Neural crest cell (in vitro differentiated cells): ENCODE results near the gene PDGFB. TPM values are rescaled to one million over a fixed set of nuclear protein-coding genes. Genes with fewer than 3 reads are reported as not detected.

Experiments used
- DNase-seq: peaks from one replicate; pipeline ENCODE4 v3.0.0; 2021; ENCODE audit warnings: low read depth, mixed read lengths, low spot score
- H3K27ac Mint-ChIP-seq: one replicate; pipeline ENCODE4 v1.8.0; 2021; ENCODE audit warnings: mild to moderate bottlenecking, mixed read lengths; ENCODE audit not compliant: unreplicated experiment
- H3K27me3 Mint-ChIP-seq: 2 replicates; pipeline ENCODE4 v1.8.0; 2021; ENCODE audit warnings: low read depth, mild to moderate bottlenecking, mixed read lengths
- H3K36me3 Mint-ChIP-seq: 2 replicates; pipeline ENCODE4 v1.8.0; 2021; ENCODE audit warnings: low read depth, mild to moderate bottlenecking, mixed read lengths
- H3K4me1 Mint-ChIP-seq: 2 replicates; pipeline ENCODE4 v1.8.0; 2021; ENCODE audit warnings: mixed read lengths
- H3K4me3 Mint-ChIP-seq: one replicate; pipeline ENCODE4 v1.8.0; 2021; ENCODE audit warnings: mild to moderate bottlenecking, mixed read lengths
- H3K9me3 Mint-ChIP-seq: 2 replicates; pipeline ENCODE4 v1.8.0; 2021; ENCODE audit warnings: mixed read lengths
- CTCF ChIP-seq: fragments of 200-600 bp; sonication (generic); conservative IDR thresholded peaks from 2 replicates; pipeline ENCODE4 v1.5.0; 2021; ENCODE audit warnings: antibody characterized with exemption, mild to moderate bottlenecking
- total RNA-seq: library from RNA; stranded (reverse); gene quantifications from 2 replicates; pipeline ENCODE4 v1.2.1, GENCODE V29; 2021

The PDGFB gene
- total RNA-seq, 1 donor from 2014 or later: 0.16 TPM

GRCh38 chr22:39251762-39252460 is 7.1 kb upstream of the PDGFB start:
- DNase-seq: no peak
- no peak overlapping the region for H3K27ac Mint-ChIP-seq
- no peaks in the 10 kb centered on the region for H3K9me3 Mint-ChIP-seq
- peaks cover 12% of the 10 kb centered on the region for H3K27me3 Mint-ChIP-seq
- H3K4me3 Mint-ChIP-seq: no peak overlapping the region
- peaks cover 15% of the 10 kb centered on the region for H3K4me1 Mint-ChIP-seq
- no peak for TF ChIP-seq CTCF
- no peaks in the 10 kb centered on the region for H3K36me3 Mint-ChIP-seq

DNA sequence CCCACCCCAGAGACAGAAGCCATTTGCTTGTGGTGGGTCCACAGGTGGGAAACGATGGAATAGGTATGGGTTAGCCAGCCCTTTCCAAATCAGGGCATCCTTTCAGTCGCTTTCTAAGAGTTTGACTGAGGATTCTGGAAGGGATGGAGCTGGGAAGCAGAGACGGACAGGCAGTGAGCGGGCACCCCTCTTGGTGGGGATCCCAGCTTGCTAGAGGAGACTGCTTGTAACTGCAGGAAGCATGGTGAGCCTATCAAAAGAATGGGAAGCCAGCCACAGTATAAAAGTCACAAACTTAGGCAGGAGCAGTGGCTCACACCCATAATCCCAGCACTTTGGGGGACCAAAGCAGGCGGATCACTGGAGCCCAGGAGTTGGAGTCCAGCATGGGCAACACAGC is 6.1 kb upstream of the PDGFB start:
- Mint-ChIP-seq H3K27ac (no peak overlapping the region), H3K4me1 (peaks cover 15% of the 10 kb centered on the region), H3K4me3 (no peak overlapping the region), H3K27me3 (peaks cover 23% of the 10 kb centered on the region), H3K9me3 (no peaks in the 10 kb centered on the region), H3K36me3 (no peaks in the 10 kb centered on the region)
- TF ChIP-seq CTCF: no peak
- no peak for DNase-seq

- Mint-ChIP-seq H3K27me3 (peaks cover 30% of the 10 kb centered on the region), H3K36me3 (no peaks in the 10 kb centered on the region), H3K4me1 (peaks cover 8% of the 10 kb centered on the region), H3K9me3 (no peaks in the 10 kb centered on the region), H3K27ac (no peak overlapping the region), H3K4me3 (no peak overlapping the region)
- TF ChIP-seq CTCF: no peak
- DNase-seq: no peak
Observed at GRCh38 chr22:39250131-39250530, 5.3 kb upstream of the PDGFB start.

- H3K36me3 Mint-ChIP-seq: no peaks in the 10 kb centered on the region
- no peak overlapping the region for H3K4me3 Mint-ChIP-seq
- H3K4me1 Mint-ChIP-seq: peaks cover 2% of the 10 kb centered on the region
- H3K9me3 Mint-ChIP-seq: no peaks in the 10 kb centered on the region
- peaks cover 38% of the 10 kb centered on the region for H3K27me3 Mint-ChIP-seq
- no peak for DNase-seq
- no peak overlapping the region for H3K27ac Mint-ChIP-seq
- no peak for TF ChIP-seq CTCF
Observed at GRCh38 chr22:39249086-39249704, 4.4 kb upstream of the PDGFB start.

DNA sequence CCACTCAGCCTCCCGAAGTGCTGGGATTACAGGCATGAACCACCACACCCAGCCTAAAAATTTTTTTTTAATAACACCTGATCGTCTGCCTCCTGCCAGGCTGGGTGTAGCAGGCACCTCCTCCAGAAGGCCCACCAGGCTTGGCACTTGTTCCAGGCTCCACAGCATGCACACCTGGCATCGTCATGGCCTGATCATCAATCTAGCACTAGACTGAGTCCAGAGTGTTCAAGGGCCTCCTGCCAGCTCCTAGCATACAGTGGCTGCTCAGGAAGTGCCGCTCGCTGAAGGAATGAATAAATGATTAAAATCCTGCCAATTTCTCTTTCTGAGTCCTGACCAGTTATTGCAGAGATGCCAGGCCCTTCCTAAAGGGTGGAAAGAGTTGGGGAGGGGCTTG is 3.5 kb upstream of the PDGFB start:
- Mint-ChIP-seq H3K9me3 (no peaks in the 10 kb centered on the region), H3K27ac (no peak overlapping the region), H3K4me1 (peaks cover 4% of the 10 kb centered on the region), H3K4me3 (no peak overlapping the region), H3K36me3 (no peaks in the 10 kb centered on the region), H3K27me3 (peaks cover 45% of the 10 kb centered on the region)
- no peak for TF ChIP-seq CTCF
- DNase-seq: no peak
